Naive thymus-derived CD4-positive, alpha-beta T cell (primary cell): ENCODE data around the gene LRP2. TPM values are rescaled to one million over a fixed set of nuclear protein-coding genes. Genes with fewer than 3 reads are reported as not detected.
A peak's percentile ranks its signal among the peaks of the same experiment; 100 is the strongest.

Experiments
- ATAC-seq: fragments of 150-1000 bp; cut with Tn5 transposase; 2 replicates; pipeline ENCODE4 v1.10.0; 2021; ENCODE audit warnings: mild to moderate bottlenecking, moderate library complexity
- CTCF ChIA-PET: fragments of 350-600 bp; sonication (Branson Sonifier 250); formaldehyde crosslinking; loops from one replicate; lab custom pipeline; 2021; ENCODE audit warnings: antibody characterized with exemption; lab: Charles Lee
- POLR2A ChIA-PET: fragments of 350-600 bp; sonication (Branson Sonifier 250); formaldehyde crosslinking; loops from one replicate; lab custom pipeline; 2021; ENCODE audit warnings: antibody characterized with exemption, inconsistent platforms; lab: Charles Lee
- DNase-seq, 9 donors: peaks; one replicate each; pipeline versions ENCODE4 v3.0.0 to v3.0.0-alpha.2; 2020 to 2022; ENCODE audit warnings: mixed read lengths in 1 of 9
- H3K27ac ChIP-seq: one replicate; pipeline ENCODE4 v1.7.0; 2013; ENCODE audit warnings: mild to moderate bottlenecking, low read depth, low read length, moderate library complexity
- H3K27me3 ChIP-seq, 2 donors: one replicate each; pipeline ENCODE4 v1.7.0; 2013; ENCODE audit warnings: low read length in 2 of 2, mild to moderate bottlenecking in 2 of 2, moderate library complexity in 2 of 2; ENCODE audit not compliant: control insufficient read depth in 2 of 2, insufficient read depth in 2 of 2
- H3K36me3 ChIP-seq, 3 experiments: 1 replicate in 2 of 3; 2 replicates in 1 of 3; pipeline ENCODE4 v1.7.0; 2013; ENCODE audit warnings: low read length in 3 of 3, mild to moderate bottlenecking in 3 of 3, moderate library complexity in 1 of 3; ENCODE audit not compliant: insufficient read depth in 3 of 3, control insufficient read depth in 2 of 3
- H3K4me1 ChIP-seq, 2 donors: one replicate each; pipeline ENCODE4 v1.7.0; 2013; ENCODE audit warnings: low read length in 2 of 2, mild to moderate bottlenecking in 2 of 2, moderate library complexity in 1 of 2; ENCODE audit not compliant: control insufficient read depth in 2 of 2, insufficient read depth in 2 of 2
- H3K4me3 ChIP-seq: 2 replicates; pipeline ENCODE4 v1.7.0; 2013; ENCODE audit warnings: mild to moderate bottlenecking, low read length
- H3K9me3 ChIP-seq, 3 experiments: 1 replicate in 2 of 3; 2 replicates in 1 of 3; pipeline ENCODE4 v1.7.0; 2013; ENCODE audit warnings: low read length in 3 of 3; ENCODE audit not compliant: control insufficient read depth in 2 of 3
- H3K27ac Mint-ChIP-seq, 9 donors: one replicate each; pipeline ENCODE4 v1.8.0; 2020 to 2022; ENCODE audit warnings: mixed read lengths in 9 of 9, mild to moderate bottlenecking in 8 of 9, moderate library complexity in 5 of 9, inconsistent platforms in 2 of 9
- H3K27me3 Mint-ChIP-seq, 5 donors: one replicate each; pipeline ENCODE4 v1.8.0; 2021 to 2022; ENCODE audit warnings: mixed read lengths in 5 of 5, mild to moderate bottlenecking in 1 of 5
- H3K36me3 Mint-ChIP-seq, 5 donors: one replicate each; pipeline ENCODE4 v1.8.0; 2020 to 2022; ENCODE audit warnings: mixed read lengths in 5 of 5, mild to moderate bottlenecking in 3 of 5, inconsistent platforms in 1 of 5
- H3K4me1 Mint-ChIP-seq, 7 donors: one replicate each; pipeline ENCODE4 v1.8.0; 2020 to 2022; ENCODE audit warnings: mixed read lengths in 7 of 7, mild to moderate bottlenecking in 3 of 7, inconsistent platforms in 1 of 7
- H3K4me3 Mint-ChIP-seq, 10 donors: one replicate each; pipeline ENCODE4 v1.8.0; 2020 to 2022; ENCODE audit warnings: mild to moderate bottlenecking in 10 of 10, mixed read lengths in 10 of 10, moderate library complexity in 6 of 10, inconsistent platforms in 2 of 10
- H3K9me3 Mint-ChIP-seq, 11 donors: one replicate each; pipeline ENCODE4 v1.8.0; 2020 to 2022; ENCODE audit warnings: mixed read lengths in 11 of 11, mild to moderate bottlenecking in 4 of 11, inconsistent platforms in 1 of 11, moderate library complexity in 1 of 11
- intact Hi-C, 2 donors: fragments of 100-400 bp; cut with micrococcal nuclease; formaldehyde crosslinking; loops; one replicate each; pipeline ENCODE4 v1.15.1; 2023
- polyA plus RNA-seq, 2 donors: library from polyadenylated mRNA; unstranded; fragments of 300-500 nt; fragmentation: Illumina TruSeq; gene quantifications; one replicate each; pipeline ENCODE4 v1.2.3, GENCODE V29; 2021
- total RNA-seq, 6 experiments: library from RNA in 5 of 6; stranded (reverse) in 5 of 6; gene quantifications; 1 replicate in 5 of 6; 2 replicates in 1 of 6; pipeline ENCODE4 v1.2.3 and lab custom pipeline; 2021 to 2026

Gene LRP2
- total and polyA plus RNA-seq, 7 experiments from 2014 or later, result 0.15 TPM; not detected in 6

DNA sequence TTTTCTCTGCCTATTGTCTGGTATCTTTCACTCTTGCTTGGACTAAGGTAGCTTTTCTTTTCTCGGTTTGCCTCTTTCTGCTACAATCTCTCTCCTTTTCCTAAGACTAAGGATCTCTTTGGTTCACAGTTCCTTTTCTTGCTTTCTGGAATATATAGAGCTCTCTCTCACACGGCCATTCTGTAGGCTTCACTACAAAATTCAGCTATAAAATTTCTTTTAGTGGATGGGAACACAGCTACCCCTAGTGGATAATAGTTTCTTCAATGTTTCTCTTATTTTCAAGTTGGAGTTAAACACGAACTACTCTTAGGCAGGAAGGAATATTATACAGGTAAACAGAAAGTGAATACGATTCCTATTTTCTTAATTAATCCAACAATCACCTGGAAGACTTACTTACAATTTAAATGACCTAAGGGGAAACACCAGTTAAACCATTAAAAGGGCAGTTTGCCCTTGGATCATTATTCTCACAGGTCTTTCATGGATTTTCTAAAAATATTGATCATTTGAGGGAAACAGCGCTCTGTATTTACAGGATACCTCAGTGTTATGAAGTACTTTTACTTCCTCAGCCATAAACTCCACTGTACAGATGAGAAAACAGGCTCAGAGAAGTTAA, 140.5 kb downstream of the LRP2 start:
- H3K4me3 Mint-ChIP-seq, result no peak overlapping the region
- Histone ChIP-seq H3K4me1 (peaks cover 0 to 5% of the 10 kb centered on the region in 2 donors), H3K9me3 (no peaks in the 10 kb centered on the region), H3K4me3 (no peak overlapping the region), H3K27me3 (no peaks in the 10 kb centered on the region), H3K27ac (no peak overlapping the region), H3K36me3 (no peaks in the 10 kb centered on the region)
- peaks cover 0 to 3% (median 0%) of the 10 kb centered on the region in 7 donors for H3K4me1 Mint-ChIP-seq
- no peak overlapping the region for H3K27ac Mint-ChIP-seq
- DNase-seq (peak in 1 of 9 donors; percentile 2), ATAC-seq (no peak)
- ChIA-PET POLR2A (no interaction called here), CTCF (no interaction called here)
- H3K27me3 Mint-ChIP-seq, result peaks cover 0 to 7% (median 0%) of the 10 kb centered on the region in 5 donors
- H3K36me3 Mint-ChIP-seq, result no peaks in the 10 kb centered on the region
- intact Hi-C loops, result loop anchor here in 1 of 2 donors (5.0 kb wide), 1 partner anchor 260 kb away; no protein-coding TSS in a partner anchor
- no peaks in the 10 kb centered on the region for H3K9me3 Mint-ChIP-seq

DNA sequence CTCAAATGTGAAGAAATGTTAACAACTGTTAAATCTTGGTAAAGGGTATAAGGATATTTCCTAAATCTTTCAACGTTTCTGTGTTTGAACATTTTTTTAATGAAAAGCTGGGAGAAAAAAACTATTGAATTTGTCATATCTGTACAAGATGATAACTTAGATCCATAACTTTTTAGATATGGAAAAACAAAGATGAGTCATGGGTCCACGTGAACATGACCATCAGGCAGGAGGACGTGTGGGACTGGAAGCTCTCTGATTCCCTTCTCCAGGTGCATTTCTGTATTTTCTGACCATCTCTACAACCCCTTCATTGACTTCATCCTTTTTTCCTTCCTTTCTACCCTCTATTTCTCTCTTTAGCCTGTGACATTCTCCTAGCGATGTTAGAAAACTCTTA, 151.4 kb downstream of the LRP2 start:
- Mint-ChIP-seq H3K27ac (no peak overlapping the region), H3K9me3 (no peaks in the 10 kb centered on the region), H3K4me1 (no peaks in the 10 kb centered on the region), H3K4me3 (no peak overlapping the region), H3K36me3 (no peaks in the 10 kb centered on the region), H3K27me3 (peaks cover 0 to 16% (median 5%) of the 10 kb centered on the region in 5 donors)
- Histone ChIP-seq H3K9me3 (no peaks in the 10 kb centered on the region), H3K4me3 (no peak overlapping the region), H3K36me3 (no peaks in the 10 kb centered on the region), H3K27me3 (no peaks in the 10 kb centered on the region), H3K27ac (no peak overlapping the region), H3K4me1 (no peaks in the 10 kb centered on the region)
- no peak for DNase-seq
- ChIA-PET CTCF (no interaction called here), POLR2A (no interaction called here)
- intact Hi-C loops, result no loop called here
- ATAC-seq, result no peak

DNA sequence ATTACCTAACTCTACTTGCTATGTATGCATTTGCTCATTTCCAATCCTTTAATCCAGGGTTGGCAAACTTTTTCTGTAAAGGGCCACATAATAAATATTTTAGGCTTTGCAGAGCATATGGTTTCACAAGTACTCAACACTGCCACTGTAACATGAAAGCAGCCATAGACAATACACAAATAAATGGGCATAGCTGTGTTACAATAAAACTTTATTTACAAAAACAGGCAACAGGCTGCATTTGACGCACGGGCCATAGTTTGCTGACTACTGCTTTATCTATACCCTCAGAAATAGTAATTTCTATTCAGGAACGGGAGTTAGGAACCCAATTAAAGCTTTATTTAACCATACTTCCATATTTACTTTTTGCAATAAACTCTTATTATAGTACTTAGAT, 154.3 kb downstream of the LRP2 start:
- no peaks in the 10 kb centered on the region for H3K27me3 ChIP-seq
- intact Hi-C loops, result no loop called here
- H3K4me3 Mint-ChIP-seq, result no peak overlapping the region
- DNase-seq, result no peak
- H3K36me3 ChIP-seq, result no peaks in the 10 kb centered on the region
- H3K36me3 Mint-ChIP-seq, result no peaks in the 10 kb centered on the region
- no peak for ATAC-seq
- H3K27me3 Mint-ChIP-seq, result peaks cover 6 to 27% (median 14%) of the 10 kb centered on the region in 5 donors
- ChIA-PET POLR2A (no interaction called here), CTCF (no interaction called here)
- no peaks in the 10 kb centered on the region for H3K9me3 ChIP-seq
- H3K4me1 Mint-ChIP-seq, result no peaks in the 10 kb centered on the region
- no peaks in the 10 kb centered on the region for H3K4me1 ChIP-seq
- H3K9me3 Mint-ChIP-seq, result no peaks in the 10 kb centered on the region
- H3K27ac ChIP-seq, result no peak overlapping the region
- no peak overlapping the region for H3K27ac Mint-ChIP-seq
- H3K4me3 ChIP-seq, result no peak overlapping the region

DNA sequence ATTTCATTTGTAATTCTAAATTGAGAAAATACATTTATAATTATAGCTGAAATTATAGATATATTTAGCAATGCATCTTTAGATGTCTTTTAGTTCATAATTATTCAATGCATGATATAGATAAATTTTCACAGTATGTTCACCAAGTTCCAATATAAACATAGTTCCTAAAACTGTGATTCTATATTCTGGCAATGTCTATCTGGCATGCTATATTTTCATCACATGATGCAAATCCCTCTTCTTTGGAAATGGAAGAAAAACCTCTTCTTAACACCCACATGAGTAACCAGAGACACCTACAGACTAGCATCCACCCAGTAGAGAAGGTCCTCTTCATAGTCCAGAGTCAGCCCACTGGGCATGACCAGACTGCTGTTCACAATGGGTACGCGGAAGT, 157.2 kb downstream of the LRP2 start:
- intact Hi-C loops, result no loop called here
- DNase-seq, result no peak
- Histone ChIP-seq H3K4me3 (no peak overlapping the region), H3K9me3 (no peaks in the 10 kb centered on the region), H3K4me1 (no peaks in the 10 kb centered on the region), H3K27me3 (no peaks in the 10 kb centered on the region), H3K36me3 (no peaks in the 10 kb centered on the region), H3K27ac (no peak overlapping the region)
- H3K36me3 Mint-ChIP-seq, result no peaks in the 10 kb centered on the region
- peaks cover 14 to 27% (median 21%) of the 10 kb centered on the region in 5 donors for H3K27me3 Mint-ChIP-seq
- ChIA-PET CTCF (no interaction called here), POLR2A (no interaction called here)
- no peak for ATAC-seq
- H3K4me3 Mint-ChIP-seq, result no peak overlapping the region
- no peak overlapping the region for H3K27ac Mint-ChIP-seq
- H3K4me1 Mint-ChIP-seq, result no peaks in the 10 kb centered on the region
- no peaks in the 10 kb centered on the region for H3K9me3 Mint-ChIP-seq

DNA sequence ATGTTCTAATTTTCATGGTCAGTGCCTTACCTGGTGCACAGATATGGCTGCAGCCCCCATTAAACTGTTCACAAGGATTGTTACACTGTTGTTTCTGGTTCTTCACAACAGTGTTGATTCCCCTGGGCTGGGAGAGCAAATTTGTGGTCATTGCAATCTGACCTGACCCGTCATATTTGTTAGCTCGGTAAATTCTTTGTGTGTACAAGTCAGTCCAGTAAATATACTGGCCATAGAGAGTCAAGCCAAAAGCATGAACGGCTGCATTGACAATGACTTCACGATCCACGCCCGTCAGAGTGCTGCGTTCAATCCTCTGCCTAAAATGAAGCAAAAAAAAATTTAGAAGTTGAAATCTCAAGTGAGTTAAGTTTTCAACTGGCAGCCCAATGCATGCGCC, 158.4 kb downstream of the LRP2 start:
- Histone ChIP-seq H3K4me1 (no peaks in the 10 kb centered on the region), H3K27me3 (no peaks in the 10 kb centered on the region), H3K4me3 (no peak overlapping the region), H3K9me3 (no peaks in the 10 kb centered on the region), H3K27ac (no peak overlapping the region), H3K36me3 (no peaks in the 10 kb centered on the region)
- CTCF ChIA-PET, result no interaction called here
- DNase-seq (no peak), ATAC-seq (no peak)
- Mint-ChIP-seq H3K36me3 (no peaks in the 10 kb centered on the region), H3K9me3 (no peaks in the 10 kb centered on the region), H3K27me3 (peaks cover 9 to 34% (median 18%) of the 10 kb centered on the region in 5 donors), H3K4me1 (no peaks in the 10 kb centered on the region), H3K4me3 (no peak overlapping the region), H3K27ac (no peak overlapping the region)
- POLR2A ChIA-PET, result no interaction called here
- intact Hi-C loops, result no loop called here

DNA sequence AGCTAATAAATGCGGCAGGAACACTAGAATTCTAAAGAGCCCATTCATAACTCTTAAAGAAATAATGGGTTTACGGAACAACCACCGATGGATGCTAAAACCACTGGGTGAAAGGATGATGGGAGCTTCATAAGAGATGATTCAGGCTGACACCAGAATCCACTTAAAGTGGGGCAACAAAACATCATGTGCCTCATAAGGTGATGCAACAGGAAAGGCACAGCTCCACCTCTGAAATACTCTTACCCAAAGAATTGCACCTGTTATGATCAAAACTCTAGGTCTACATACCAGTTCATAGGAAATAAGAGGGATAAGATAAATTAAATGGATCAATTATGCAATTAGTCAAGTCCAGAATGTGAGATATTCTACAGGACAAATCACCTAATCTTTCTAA, 161.6 kb downstream of the LRP2 start:
- no peaks in the 10 kb centered on the region for H3K36me3 ChIP-seq
- intact Hi-C loops, result no loop called here
- Mint-ChIP-seq H3K27me3 (peaks cover 12 to 44% (median 18%) of the 10 kb centered on the region in 5 donors), H3K4me1 (no peaks in the 10 kb centered on the region), H3K36me3 (no peaks in the 10 kb centered on the region), H3K27ac (no peak overlapping the region), H3K4me3 (no peak overlapping the region), H3K9me3 (no peaks in the 10 kb centered on the region)
- H3K4me1 ChIP-seq, result no peaks in the 10 kb centered on the region
- H3K27me3 ChIP-seq, result no peaks in the 10 kb centered on the region
- CTCF ChIA-PET, result no interaction called here
- ATAC-seq (no peak), DNase-seq (no peak)
- POLR2A ChIA-PET, result no interaction called here
- no peak overlapping the region for H3K4me3 ChIP-seq
- H3K27ac ChIP-seq, result no peak overlapping the region
- no peaks in the 10 kb centered on the region for H3K9me3 ChIP-seq

DNA sequence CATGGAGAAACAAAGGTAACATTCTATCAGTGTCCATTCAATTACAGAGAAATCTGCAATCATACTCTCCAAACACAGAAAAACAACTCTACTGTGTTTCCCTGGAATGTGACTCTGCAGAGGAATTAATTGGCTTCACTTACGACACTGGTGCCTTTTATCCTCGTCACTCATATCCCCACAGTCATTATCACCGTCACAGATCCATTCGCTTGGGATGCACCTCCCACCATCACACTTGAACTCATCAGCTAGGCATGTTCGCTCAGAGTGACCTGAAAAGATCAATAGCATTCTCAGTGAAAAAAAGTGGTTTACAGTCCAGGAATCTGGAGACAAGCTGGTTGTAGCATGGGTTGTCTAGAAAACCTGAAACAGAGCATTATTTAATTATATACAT, 168.7 kb downstream of the LRP2 start:
- H3K27me3 Mint-ChIP-seq, result peaks cover 7 to 12% (median 11%) of the 10 kb centered on the region in 5 donors
- H3K9me3 Mint-ChIP-seq, result no peaks in the 10 kb centered on the region
- Histone ChIP-seq H3K27ac (no peak overlapping the region), H3K27me3 (no peaks in the 10 kb centered on the region), H3K36me3 (no peaks in the 10 kb centered on the region), H3K4me3 (no peak overlapping the region), H3K4me1 (no peaks in the 10 kb centered on the region), H3K9me3 (no peaks in the 10 kb centered on the region)
- DNase-seq (no peak), ATAC-seq (no peak)
- CTCF ChIA-PET, result no interaction called here
- H3K4me3 Mint-ChIP-seq, result no peak overlapping the region
- H3K4me1 Mint-ChIP-seq, result no peaks in the 10 kb centered on the region
- H3K27ac Mint-ChIP-seq, result no peak overlapping the region
- intact Hi-C loops, result no loop called here
- POLR2A ChIA-PET, result no interaction called here
- no peaks in the 10 kb centered on the region for H3K36me3 Mint-ChIP-seq
